Psoas muscle (tissue), 8 donors: ENCODE data around the gene ANO1. TPM values are rescaled to one million over a fixed set of nuclear protein-coding genes. Genes with fewer than 3 reads are reported as not detected.

ENCODE experiments used
- ATAC-seq, 4 donors: fragments of 200-7000 bp; cut with Tn5 transposase; one replicate each; pipeline ENCODE4 v1.9.1; 2020; ENCODE audit warnings: moderate library complexity in 3 of 4, mild to moderate bottlenecking in 2 of 4
- DNase-seq, 2 donors: peaks; one replicate each; pipeline ENCODE4 v3.0.0-alpha.2; 2020
- H3K27ac ChIP-seq: fragments of 200-600 bp; one replicate; pipeline ENCODE4 v1.8.0; 2022
- H3K27me3 ChIP-seq, 3 donors: fragments of 200-600 bp in 1 of 3; one replicate each; pipeline versions ENCODE4 v1.6.1 to v1.8.0; 2013 to 2022; ENCODE audit warnings: low read length in 2 of 3, mild to moderate bottlenecking in 2 of 3, moderate library complexity in 1 of 3; ENCODE audit not compliant: insufficient read depth in 3 of 3
- H3K36me3 ChIP-seq, 2 donors: fragments of 200-600 bp in 1 of 2; one replicate each; pipeline versions ENCODE4 v1.6.1 to v1.8.0; 2013 to 2022; ENCODE audit warnings: low read depth in 1 of 2, mild to moderate bottlenecking in 1 of 2, moderate library complexity in 1 of 2; ENCODE audit not compliant: insufficient read depth in 1 of 2
- H3K4me1 ChIP-seq: fragments of 200-600 bp; one replicate; pipeline ENCODE4 v1.8.0; 2022
- H3K4me3 ChIP-seq: fragments of 200-600 bp; one replicate; pipeline ENCODE4 v1.8.0; 2022; ENCODE audit warnings: mild to moderate bottlenecking
- H3K9me3 ChIP-seq: fragments of 200-600 bp; one replicate; pipeline ENCODE4 v1.8.0; 2022
- CTCF ChIP-seq: fragments of 200-600 bp; IDR thresholded peaks from one replicate; pipeline ENCODE4 v1.8.0; 2022; ENCODE audit warnings: antibody characterized with exemption
- WGBS, 3 donors: extraction: QIAGEN DNeasy Blood & Tissue Kit; methylation state at CpG; one replicate each; pipeline versions ENCODE4 v1.1.6 to v1.1.7; 2013; 5-methylcytosine and 5-hydroxymethylcytosine counted together
- intact Hi-C, 2 donors: fragments of 100-400 bp; cut with DNase I; formaldehyde crosslinking; loops; one replicate each; pipeline versions ENCODE4 v1.11.0 to v1.14.2; 2022
- polyA plus RNA-seq, 3 donors: library from polyadenylated mRNA; stranded (reverse); fragments of 200-250 nt; gene quantifications; one replicate each; pipeline ENCODE4 v1.2.3, GENCODE V29; 2013
- total RNA-seq, 4 donors: library from RNA; stranded (reverse); fragmentation: NEBNext Ultra II Directional in 2 of 4; extraction: Animal tissue kit (Norgen Biotek cat#: 25700) in 2 of 4; gene quantifications; one replicate each; pipeline versions ENCODE4 v1.2.1 to v1.2.4, GENCODE V29; 2021 to 2023
- donor health status: healthy with polysubstance abuse.
- donor health status: DM: no; HTN: no; CAD: no; lungs with moderate emphysema.
- donor health status: Bipolar disorder and iron deficiency.
- donor health status: healthy.
- donor health status: DM: yes; HTN: yes; CAD: no.
- donor health status: DM: no; HTN: no; CAD: no.
- donor health status: DM: no; HTN: no; CAD: no.
- donor health status: DM: yes; HTN: yes; CAD: no.

Gene ANO1
- total and polyA plus RNA-seq, 7 donors = 2.2 to 11.3 (median 8.7) TPM

GRCh38 chr11:70169632-70170031, 91.5 kb downstream of the ANO1 start:
- ATAC-seq (no peak), DNase-seq (no peak)
- peaks cover 0 to 5% of the 10 kb centered on the region in 2 donors for H3K36me3 ChIP-seq
- H3K4me1 ChIP-seq = no peaks in the 10 kb centered on the region
- H3K9me3 ChIP-seq = no peaks in the 10 kb centered on the region
- H3K4me3 ChIP-seq = no peak overlapping the region
- no peak for TF ChIP-seq CTCF
- 64 to 83% (median 69%) methylated on average over 8 of the region's 8 CpGs for WGBS, 3 donors
- H3K27ac ChIP-seq = no peak overlapping the region
- peaks cover 0 to 9% (median 2%) of the 10 kb centered on the region in 3 donors for H3K27me3 ChIP-seq
- intact Hi-C loops = no loop called here

GRCh38 chr11:70170596-70171210, 92.6 kb downstream of the ANO1 start:
- intact Hi-C loops = no loop called here
- 91 to 93% (median 93%) methylated on average over 22 of the region's 22 CpGs for WGBS, 3 donors
- Histone ChIP-seq H3K4me3 (no peak overlapping the region), H3K36me3 (peaks cover 0 to 5% of the 10 kb centered on the region in 2 donors), H3K27me3 (peaks cover 0 to 9% (median 2%) of the 10 kb centered on the region in 3 donors), H3K27ac (no peak overlapping the region), H3K4me1 (no peaks in the 10 kb centered on the region), H3K9me3 (no peaks in the 10 kb centered on the region)
- DNase-seq = no peak
- TF ChIP-seq CTCF = no peak
- no peak for ATAC-seq

- Histone ChIP-seq H3K4me3 (no peak overlapping the region), H3K9me3 (no peaks in the 10 kb centered on the region), H3K4me1 (no peaks in the 10 kb centered on the region), H3K36me3 (no peaks in the 10 kb centered on the region), H3K27me3 (peaks cover 0 to 5% (median 2%) of the 10 kb centered on the region in 3 donors), H3K27ac (no peak overlapping the region)
- ATAC-seq (no peak), DNase-seq (no peak)
- 79 to 85% (median 84%) methylated on average over 4 of the region's 4 CpGs for WGBS, 3 donors
- TF ChIP-seq CTCF = no peak
- intact Hi-C loops = no loop called here
Measured at GRCh38 chr11:70173018-70173417, 94.9 kb downstream of the ANO1 start.

- no peak overlapping the region for H3K27ac ChIP-seq
- 82 to 83% (median 82%) methylated on average over 17 of the region's 17 CpGs for WGBS, 3 donors
- H3K4me1 ChIP-seq = no peaks in the 10 kb centered on the region
- no peaks in the 10 kb centered on the region for H3K27me3 ChIP-seq
- no peak for ATAC-seq
- H3K4me3 ChIP-seq = no peak overlapping the region
- intact Hi-C loops = no loop called here
- TF ChIP-seq CTCF = no peak
- H3K9me3 ChIP-seq = no peaks in the 10 kb centered on the region
- no peak for DNase-seq
- H3K36me3 ChIP-seq = no peaks in the 10 kb centered on the region
Measured at GRCh38 chr11:70174547-70175235, 96.6 kb downstream of the ANO1 start.
